ENCODE measurements around the gene SIN3B.
A peak's percentile ranks its signal among the peaks of the same experiment; 100 is the strongest.

SIN3B gene

DNA sequence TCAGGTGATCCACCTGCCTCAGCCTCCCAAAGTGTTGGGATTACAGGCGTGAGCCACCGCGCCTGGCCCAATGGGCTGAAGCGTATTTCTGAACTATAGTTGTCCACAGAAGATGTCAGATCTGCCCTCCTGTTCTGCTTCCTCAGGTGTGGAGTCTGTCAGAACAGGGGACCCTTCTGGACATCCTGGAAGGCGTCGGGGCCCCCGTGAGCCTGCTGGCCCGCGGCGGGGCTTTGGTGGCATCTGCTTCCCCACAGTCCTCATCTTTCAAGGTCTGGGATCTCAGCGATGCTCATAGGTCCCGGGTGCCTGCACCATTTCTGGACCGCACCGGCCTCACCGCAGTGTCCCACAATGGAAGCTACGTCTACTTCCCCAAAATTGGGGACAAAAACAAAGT lies 29.5 kb upstream of the SIN3B start:
- H3K4me1 Mint-ChIP-seq = peaks cover 13% of the 10 kb centered on the region
- H3K4me3 Mint-ChIP-seq = no peak overlapping the region

DNA sequence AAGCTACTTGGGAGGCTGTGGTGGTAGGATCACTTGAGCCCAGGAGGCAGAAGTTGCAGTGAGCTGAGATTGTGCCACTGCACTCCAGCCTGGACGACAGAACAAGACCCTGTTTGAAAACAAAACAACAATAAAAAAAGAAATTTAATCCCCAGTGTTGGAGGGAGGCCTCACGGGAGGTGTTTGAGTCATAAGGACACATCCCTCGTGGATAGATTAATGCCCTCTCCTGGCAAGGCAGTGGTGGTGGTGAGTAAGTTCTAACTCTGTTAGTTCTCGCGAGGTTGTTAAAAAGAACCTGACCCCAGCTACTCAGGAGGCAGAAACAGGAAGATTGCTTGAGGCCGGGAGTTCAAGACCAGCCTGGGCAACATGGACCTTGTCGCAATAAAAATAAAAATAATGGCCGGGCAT lies 27.6 kb upstream of the SIN3B start:
- peak overlapping the region; percentile 29 for H3K4me3 Mint-ChIP-seq
- no peaks in the 10 kb centered on the region for H3K36me3 Mint-ChIP-seq (ENCODE audit: low read depth)
- TF ChIP-seq, protein P1, sequence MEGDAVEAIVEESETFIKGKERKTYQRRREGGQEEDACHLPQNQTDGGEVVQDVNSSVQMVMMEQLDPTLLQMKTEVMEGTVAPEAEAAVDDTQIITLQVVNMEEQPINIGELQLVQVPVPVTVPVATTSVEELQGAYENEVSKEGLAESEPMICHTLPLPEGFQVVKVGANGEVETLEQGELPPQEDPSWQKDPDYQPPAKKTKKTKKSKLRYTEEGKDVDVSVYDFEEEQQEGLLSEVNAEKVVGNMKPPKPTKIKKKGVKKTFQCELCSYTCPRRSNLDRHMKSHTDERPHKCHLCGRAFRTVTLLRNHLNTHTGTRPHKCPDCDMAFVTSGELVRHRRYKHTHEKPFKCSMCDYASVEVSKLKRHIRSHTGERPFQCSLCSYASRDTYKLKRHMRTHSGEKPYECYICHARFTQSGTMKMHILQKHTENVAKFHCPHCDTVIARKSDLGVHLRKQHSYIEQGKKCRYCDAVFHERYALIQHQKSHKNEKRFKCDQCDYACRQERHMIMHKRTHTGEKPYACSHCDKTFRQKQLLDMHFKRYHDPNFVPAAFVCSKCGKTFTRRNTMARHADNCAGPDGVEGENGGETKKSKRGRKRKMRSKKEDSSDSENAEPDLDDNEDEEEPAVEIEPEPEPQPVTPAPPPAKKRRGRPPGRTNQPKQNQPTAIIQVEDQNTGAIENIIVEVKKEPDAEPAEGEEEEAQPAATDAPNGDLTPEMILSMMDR (IDR thresholded peaks at IDR 0.05) = no peak
- peaks cover 9% of the 10 kb centered on the region for H3K9me3 Mint-ChIP-seq
- H3K4me1 Mint-ChIP-seq = peaks cover 13% of the 10 kb centered on the region
- H3K27me3 Mint-ChIP-seq (ENCODE audit: low read depth, poor library complexity) = peaks cover 3% of the 10 kb centered on the region
- peak overlapping the region; percentile 93 for H3K27ac Mint-ChIP-seq
- peak; percentile 11 for DNase-seq

More for the DNA sequence above, 29.5 kb upstream of the SIN3B start:
- TF ChIP-seq, protein P1 (IDR thresholded peaks at IDR 0.05) = no peak
- Mint-ChIP-seq H3K9me3 (peaks cover 22% of the 10 kb centered on the region), H3K27me3 (ENCODE audit: low read depth, poor library complexity) (peaks cover 3% of the 10 kb centered on the region), H3K27ac (no peak overlapping the region), H3K36me3 (ENCODE audit: low read depth) (peaks cover 4% of the 10 kb centered on the region)
- DNase-seq = no peak

DNA sequence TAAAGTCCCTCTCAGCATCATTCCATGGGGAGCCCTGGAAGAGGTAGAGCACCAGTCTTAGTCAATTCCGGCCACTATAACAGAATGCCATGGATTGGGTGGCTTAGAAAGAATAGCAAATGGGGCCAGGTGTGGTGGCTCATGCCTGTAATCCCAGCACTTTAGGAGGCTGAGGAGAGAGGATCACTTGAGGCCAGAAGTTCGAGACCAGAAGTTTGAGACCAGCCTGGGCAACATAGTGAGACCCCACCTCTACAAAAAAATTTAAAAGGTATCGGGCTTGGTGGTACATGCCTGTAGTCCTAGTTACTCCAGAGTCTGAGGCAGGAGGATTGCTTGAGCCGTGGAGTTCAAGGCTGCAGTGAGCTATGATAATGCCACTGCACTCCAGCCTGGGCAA lies 25.0 kb upstream of the SIN3B start:
- H3K4me1 Mint-ChIP-seq = peaks cover 19% of the 10 kb centered on the region

GRCh38 chr19:16807549-16808284 lies 21.5 kb upstream of the SIN3B start:
- peak; percentile 18 for DNase-seq
- TF ChIP-seq, protein P1 (IDR thresholded peaks at IDR 0.05) = no peak
- Mint-ChIP-seq H3K4me3 (no peak overlapping the region), H3K27ac (no peak overlapping the region), H3K9me3 (no peaks in the 10 kb centered on the region), H3K4me1 (peaks cover 6% of the 10 kb centered on the region), H3K36me3 (ENCODE audit: low read depth) (no peaks in the 10 kb centered on the region), H3K27me3 (ENCODE audit: low read depth, poor library complexity) (peaks cover 16% of the 10 kb centered on the region)

More for the DNA sequence above, 25.0 kb upstream of the SIN3B start:
- no peak for DNase-seq
- TF ChIP-seq, protein P1 (IDR thresholded peaks at IDR 0.05) = no peak
- Mint-ChIP-seq H3K27me3 (ENCODE audit: low read depth, poor library complexity) (peaks cover 7% of the 10 kb centered on the region), H3K4me3 (no peak overlapping the region), H3K36me3 (ENCODE audit: low read depth) (no peaks in the 10 kb centered on the region), H3K9me3 (no peaks in the 10 kb centered on the region), H3K27ac (no peak overlapping the region)

DNA sequence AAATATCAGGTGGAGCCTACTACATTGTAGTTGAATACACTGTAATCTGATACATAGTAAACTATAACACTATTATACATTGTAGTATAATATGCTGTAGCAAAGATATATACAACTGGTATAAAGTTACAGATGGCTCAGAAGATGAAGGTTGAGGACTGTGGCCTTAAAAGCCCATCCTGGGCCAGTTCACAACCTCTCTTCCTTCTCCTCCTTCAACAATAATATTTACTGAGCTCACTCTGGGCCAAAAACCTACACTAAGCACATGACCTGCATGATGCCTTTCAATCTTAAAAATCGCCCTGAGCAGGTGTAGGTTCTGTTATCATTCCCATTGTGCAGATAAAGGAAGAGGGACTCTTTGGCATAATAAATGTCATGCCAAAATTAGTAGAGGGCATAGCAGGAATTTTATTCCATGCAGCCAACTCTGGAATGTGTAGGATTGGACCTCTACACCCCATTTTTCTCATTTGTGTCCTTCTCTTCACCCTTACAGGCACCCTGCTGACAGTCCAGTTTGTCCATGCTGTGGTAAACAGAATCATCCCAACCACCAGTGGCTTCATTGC lies 14.6 kb upstream of the SIN3B start:
- no peak overlapping the region for H3K4me3 Mint-ChIP-seq
- H3K9me3 Mint-ChIP-seq = no peaks in the 10 kb centered on the region
- H3K36me3 Mint-ChIP-seq (ENCODE audit: low read depth) = no peaks in the 10 kb centered on the region
- H3K27ac Mint-ChIP-seq = no peak overlapping the region
- peaks cover 17% of the 10 kb centered on the region for H3K27me3 Mint-ChIP-seq (ENCODE audit: low read depth, poor library complexity)
- TF ChIP-seq, protein P1 (IDR thresholded peaks at IDR 0.05) = no peak
- DNase-seq = no peak
- peaks cover 10% of the 10 kb centered on the region for H3K4me1 Mint-ChIP-seq
